ENCODE measurements around the gene BCAR3.

BCAR3 gene

GRCh38 chr1:93516164-93516563 is 165.5 kb downstream of the BCAR3 start:
- TF ChIP-seq CTCF (IDR thresholded peaks at IDR 0.05; ENCODE audit: poor library complexity, severe bottlenecking), result no peak
- Histone ChIP-seq H3K27me3 (ENCODE audit: insufficient read depth, poor library complexity, severe bottlenecking) (no peaks in the 10 kb centered on the region), H3K9me3 (ENCODE audit: severe bottlenecking) (no peaks in the 10 kb centered on the region), H3K4me3 (ENCODE audit: severe bottlenecking) (no peak overlapping the region), H3K4me1 (ENCODE audit: insufficient read depth, poor library complexity, severe bottlenecking) (peaks cover 27% of the 10 kb centered on the region), H3K27ac (ENCODE audit: poor library complexity, severe bottlenecking) (no peak overlapping the region), H3K36me3 (ENCODE audit: low read depth) (no peaks in the 10 kb centered on the region; the same call in 1 of the 2 replicates)
- DNase-seq (ENCODE audit: low spot score) (no peak), ATAC-seq (ENCODE audit: low read depth) (no peak)

Measured in RWPE2 (cell line).